ENCODE measurements around the gene KRT80. TPM values are rescaled to one million over a fixed set of nuclear protein-coding genes. Genes with fewer than 3 reads are reported as not detected.

Gene KRT80
- total RNA-seq, 1 donor from 2014 or later = 8.6 TPM

DNA sequence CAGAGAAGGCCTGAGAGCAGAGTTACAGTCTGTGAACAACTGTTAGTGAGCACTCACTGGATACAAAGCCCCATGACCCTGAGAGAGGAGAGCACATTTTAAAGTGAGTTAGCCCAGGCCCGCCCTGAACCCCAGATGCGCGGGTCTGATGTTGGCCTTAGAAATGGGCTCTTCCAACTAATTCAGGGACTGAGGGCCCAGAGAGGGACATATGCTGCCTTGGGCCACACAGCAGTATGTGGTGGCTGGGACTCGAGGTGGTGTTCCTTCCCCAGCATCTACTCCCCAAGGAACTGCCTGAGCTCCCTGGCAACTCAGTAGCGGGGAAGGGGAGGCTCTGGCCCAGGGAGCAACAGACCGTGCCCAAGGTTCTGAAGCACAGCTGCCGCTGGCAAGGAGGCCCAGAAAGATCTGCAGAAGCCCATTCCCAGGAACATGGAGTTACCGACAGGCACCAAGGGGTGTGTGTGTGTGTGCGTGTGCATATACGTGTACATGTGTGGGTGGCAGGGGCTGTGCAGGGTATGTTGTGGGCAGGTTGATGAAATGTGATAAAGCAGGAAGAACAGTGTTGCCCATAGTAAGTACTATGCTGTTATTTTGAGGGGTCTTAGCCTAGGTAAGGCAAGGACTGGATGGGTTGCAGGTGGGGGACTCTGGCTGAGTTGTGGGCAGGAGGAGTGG is 40.5 kb downstream of the KRT80 start:
- Histone ChIP-seq H3K9me3 (no peaks in the 10 kb centered on the region), H3K36me3 (no peaks in the 10 kb centered on the region), H3K4me3 (no peak overlapping the region), H3K4me1 (peaks cover 49% of the 10 kb centered on the region), H3K27me3 (peaks cover 4% of the 10 kb centered on the region), H3K27ac (peak overlapping the region; percentile 37)
- TF ChIP-seq, protein P1, sequence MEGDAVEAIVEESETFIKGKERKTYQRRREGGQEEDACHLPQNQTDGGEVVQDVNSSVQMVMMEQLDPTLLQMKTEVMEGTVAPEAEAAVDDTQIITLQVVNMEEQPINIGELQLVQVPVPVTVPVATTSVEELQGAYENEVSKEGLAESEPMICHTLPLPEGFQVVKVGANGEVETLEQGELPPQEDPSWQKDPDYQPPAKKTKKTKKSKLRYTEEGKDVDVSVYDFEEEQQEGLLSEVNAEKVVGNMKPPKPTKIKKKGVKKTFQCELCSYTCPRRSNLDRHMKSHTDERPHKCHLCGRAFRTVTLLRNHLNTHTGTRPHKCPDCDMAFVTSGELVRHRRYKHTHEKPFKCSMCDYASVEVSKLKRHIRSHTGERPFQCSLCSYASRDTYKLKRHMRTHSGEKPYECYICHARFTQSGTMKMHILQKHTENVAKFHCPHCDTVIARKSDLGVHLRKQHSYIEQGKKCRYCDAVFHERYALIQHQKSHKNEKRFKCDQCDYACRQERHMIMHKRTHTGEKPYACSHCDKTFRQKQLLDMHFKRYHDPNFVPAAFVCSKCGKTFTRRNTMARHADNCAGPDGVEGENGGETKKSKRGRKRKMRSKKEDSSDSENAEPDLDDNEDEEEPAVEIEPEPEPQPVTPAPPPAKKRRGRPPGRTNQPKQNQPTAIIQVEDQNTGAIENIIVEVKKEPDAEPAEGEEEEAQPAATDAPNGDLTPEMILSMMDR (IDR thresholded peaks at IDR 0.05) = no peak
- no peak for ATAC-seq
- intact Hi-C loops (cut with DNase I) = no loop called here
- no peak for DNase-seq

DNA sequence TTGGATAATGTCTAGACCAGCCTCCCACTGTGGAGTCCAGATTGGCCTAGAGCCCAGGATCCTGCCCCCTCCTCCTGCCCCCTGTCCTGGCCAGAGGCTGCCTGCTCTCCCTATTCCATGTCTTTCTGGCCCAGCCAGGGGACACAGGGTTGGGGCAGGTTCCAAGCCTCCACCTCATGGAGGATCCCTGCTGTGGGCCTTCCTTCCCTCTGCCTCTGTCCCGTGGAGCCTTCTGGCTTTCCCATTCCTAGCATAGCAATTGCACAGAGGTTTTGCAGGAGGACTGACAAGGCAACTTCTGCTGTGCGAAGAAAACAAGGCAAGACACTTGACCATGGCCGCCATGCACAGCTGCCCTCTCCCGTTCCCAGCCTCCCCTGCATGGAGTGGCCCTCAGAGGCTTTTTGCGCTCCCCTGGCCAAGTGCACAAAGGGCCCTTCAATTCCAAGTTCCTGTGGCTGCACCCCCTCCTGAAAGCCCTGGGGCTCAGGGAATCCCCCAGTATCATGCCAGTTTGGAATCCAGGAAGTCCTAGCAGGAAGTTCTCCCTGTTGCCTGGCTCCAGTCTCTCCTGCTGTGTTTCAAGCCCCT is 42.1 kb downstream of the KRT80 start:
- TF ChIP-seq, protein P1 (IDR thresholded peaks at IDR 0.05) = no peak
- H3K27me3 ChIP-seq = peaks cover 4% of the 10 kb centered on the region
- H3K9me3 ChIP-seq = no peaks in the 10 kb centered on the region
- H3K4me1 ChIP-seq = peaks cover 50% of the 10 kb centered on the region
- ATAC-seq (no peak), DNase-seq (no peak)
- peak overlapping the region; percentile 89 for H3K27ac ChIP-seq
- H3K4me3 ChIP-seq = no peak overlapping the region
- intact Hi-C loops (cut with DNase I) = loop anchor here (10.0 kb wide), 1 partner anchor 725 kb away; no protein-coding TSS in a partner anchor
- H3K36me3 ChIP-seq = no peaks in the 10 kb centered on the region

DNA sequence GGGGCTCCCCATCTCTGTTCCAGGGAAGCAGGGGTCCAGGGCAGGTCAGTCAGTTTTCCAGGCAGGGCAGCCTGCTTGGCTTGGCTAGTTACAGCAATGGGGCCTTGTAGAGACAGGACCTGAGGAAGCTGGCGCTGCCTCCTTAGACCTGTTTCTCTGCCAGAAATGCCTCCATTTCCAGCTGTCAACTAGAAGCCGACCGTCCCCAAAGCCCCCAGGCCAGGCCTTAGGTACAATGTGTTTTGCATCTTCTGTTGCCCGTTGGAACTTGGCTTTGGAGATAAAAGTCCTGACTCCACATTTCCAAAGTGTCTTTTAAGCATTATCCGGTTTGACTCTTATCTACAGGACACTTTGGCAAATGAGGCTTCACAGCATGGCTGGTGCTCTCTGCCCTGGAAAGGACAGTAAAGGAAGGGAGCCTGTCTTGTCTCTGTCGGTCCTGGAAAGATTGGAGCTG is 42.6 kb downstream of the KRT80 start:
- TF ChIP-seq, protein P1 (IDR thresholded peaks at IDR 0.05) = no peak
- Histone ChIP-seq H3K9me3 (no peaks in the 10 kb centered on the region), H3K36me3 (no peaks in the 10 kb centered on the region), H3K4me1 (peaks cover 50% of the 10 kb centered on the region), H3K4me3 (no peak overlapping the region), H3K27me3 (peaks cover 4% of the 10 kb centered on the region), H3K27ac (peak overlapping the region; percentile 89)
- no peak for ATAC-seq
- intact Hi-C loops (cut with DNase I) = loop anchor here (10.0 kb wide), 1 partner anchor 726 kb away; no protein-coding TSS in a partner anchor
- DNase-seq = no peak

DNA sequence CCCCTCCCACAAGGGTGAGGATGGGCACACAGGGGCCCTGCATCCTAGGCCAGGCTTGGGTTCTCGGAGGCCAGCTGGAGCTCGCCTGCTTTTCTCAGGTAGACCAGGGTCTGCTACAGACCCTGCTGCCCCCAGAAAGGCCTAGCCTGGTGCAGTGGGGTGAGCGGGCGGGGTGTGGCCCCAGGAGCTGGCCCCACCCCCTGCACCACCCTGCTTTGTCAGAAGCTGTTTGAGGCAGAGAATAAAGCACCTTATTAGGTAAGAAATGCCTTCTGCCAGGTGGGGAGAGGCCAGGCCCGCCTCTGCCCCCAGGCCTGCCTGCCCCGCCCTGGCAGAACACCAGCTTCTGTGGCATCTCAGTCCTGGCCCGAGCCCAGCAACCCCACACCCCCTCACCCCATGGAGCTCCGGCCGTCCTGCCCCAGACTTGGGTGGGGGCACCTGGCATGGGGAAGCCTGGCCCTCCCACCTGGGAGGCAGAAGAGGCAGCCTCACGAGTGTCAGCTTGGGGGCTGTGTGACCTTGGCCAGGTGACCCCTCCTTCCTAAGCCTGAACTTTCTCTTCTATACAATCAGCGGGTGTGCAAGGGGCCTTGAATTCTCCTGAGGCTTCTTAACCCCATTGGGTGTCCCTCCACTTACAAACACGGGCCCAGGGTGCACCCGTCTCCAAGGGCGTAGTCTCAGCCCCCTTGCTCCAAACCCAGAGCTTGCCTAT is 43.2 kb downstream of the KRT80 start:
- Histone ChIP-seq H3K27me3 (peaks cover 4% of the 10 kb centered on the region), H3K27ac (peak overlapping the region; percentile 89), H3K4me1 (peaks cover 50% of the 10 kb centered on the region), H3K36me3 (no peaks in the 10 kb centered on the region), H3K4me3 (no peak overlapping the region), H3K9me3 (no peaks in the 10 kb centered on the region)
- DNase-seq = peak; percentile 87
- ATAC-seq = peak; percentile 63
- intact Hi-C loops (cut with DNase I) = loop anchor here (10.0 kb wide), 1 partner anchor 726 kb away; no protein-coding TSS in a partner anchor
- TF ChIP-seq, protein P1 (IDR thresholded peaks at IDR 0.05) = no peak

DNA sequence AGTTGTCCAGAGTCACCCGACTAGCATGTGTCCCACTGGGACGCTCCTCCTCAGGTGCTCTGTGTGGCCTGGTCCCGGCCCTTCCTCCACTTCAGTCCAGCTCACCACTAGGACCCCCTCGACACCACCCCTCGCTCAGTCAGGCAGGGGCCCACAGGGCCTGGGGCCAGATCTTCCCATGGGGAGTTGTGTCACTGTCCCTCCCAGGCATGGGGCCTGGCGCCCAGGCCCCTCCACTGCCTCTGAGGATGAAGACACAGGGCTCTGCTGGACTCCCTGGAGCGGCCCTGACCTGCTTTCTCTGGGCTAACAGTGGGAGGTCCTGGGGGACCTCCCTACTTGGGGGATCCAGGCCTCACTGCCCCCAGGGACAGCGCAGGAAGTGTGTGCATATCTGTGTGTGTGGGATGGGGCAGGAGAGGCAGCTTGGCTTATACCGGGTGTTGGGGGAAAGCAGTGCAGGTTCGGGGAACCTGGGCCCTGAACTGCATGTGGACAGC is 43.8 kb downstream of the KRT80 start:
- DNase-seq = no peak
- H3K4me1 ChIP-seq = peaks cover 50% of the 10 kb centered on the region

More for the DNA sequence above, 43.8 kb downstream of the KRT80 start:
- TF ChIP-seq, protein P1 (IDR thresholded peaks at IDR 0.05) = no peak
- no peaks in the 10 kb centered on the region for H3K36me3 ChIP-seq
- no peak overlapping the region for H3K4me3 ChIP-seq
- H3K9me3 ChIP-seq = no peaks in the 10 kb centered on the region
- H3K27ac ChIP-seq = peak overlapping the region; percentile 89
- no peak for ATAC-seq
- H3K27me3 ChIP-seq = peaks cover 4% of the 10 kb centered on the region
- intact Hi-C loops (cut with DNase I) = loop anchor here (10.0 kb wide), 1 partner anchor 727 kb away; no protein-coding TSS in a partner anchor

Measured in upper lobe of right lung (tissue), 1 donor.